Measurements from ENCODE around the gene SLC19A1.

- TF ChIP-seq EP300 (IDR thresholded peaks at IDR 0.05; ENCODE audit: borderline replicate concordance) (no peak), YY1 (IDR thresholded peaks at IDR 0.05; ENCODE audit: low read depth) (no peak), TAF1 (IDR thresholded peaks at IDR 0.05; ENCODE audit: low read depth) (no peak), REST (IDR thresholded peaks at IDR 0.05; ENCODE audit: low read depth) (no peak), RAD21 (IDR thresholded peaks at IDR 0.05; ENCODE audit: low read depth) (no peak), MAX (IDR thresholded peaks at IDR 0.05) (no peak), TEAD4 (IDR thresholded peaks at IDR 0.05) (no peak), CEBPB (IDR thresholded peaks at IDR 0.05) (no peak), USF1 (IDR thresholded peaks at IDR 0.05) (no peak), EGR1 (IDR thresholded peaks at IDR 0.05) (no peak), NFIC (IDR thresholded peaks at IDR 0.05) (no peak), ZBTB7A (IDR thresholded peaks at IDR 0.05; ENCODE audit: low read depth) (no peak), CREB1 (IDR thresholded peaks at IDR 0.05; ENCODE audit: low read depth) (no peak)
These were observed 84.9 kb downstream of the SLC19A1 start for GRCh38 chr21:45457161-45457831.

All from Ishikawa (cell line).